Lower lobe of right lung (tissue), 2 donors: ENCODE results near the gene PGM3. TPM values are rescaled to one million over a fixed set of nuclear protein-coding genes. Genes with fewer than 3 reads are reported as not detected.
A peak's percentile ranks its signal among the peaks of the same experiment; 100 is the strongest.

Experiments used
- ATAC-seq, 2 donors: fragments of 200-7000 bp; cut with Tn5 transposase; one replicate each; pipeline ENCODE4 v1.9.1; 2020 to 2022; ENCODE audit warnings: mild to moderate bottlenecking in 2 of 2, moderate library complexity in 2 of 2
- DNase-seq: peaks from one replicate; pipeline ENCODE4 v3.0.0-alpha.2; 2020
- H3K27ac ChIP-seq: fragments of 200-600 bp; one replicate; pipeline ENCODE4 v1.8.0; 2022
- H3K27me3 ChIP-seq: fragments of 200-600 bp; one replicate; pipeline ENCODE4 v1.8.0; 2022; ENCODE audit warnings: low read depth
- H3K36me3 ChIP-seq: fragments of 200-600 bp; one replicate; pipeline ENCODE4 v1.8.0; 2022; ENCODE audit warnings: mild to moderate bottlenecking
- H3K4me1 ChIP-seq: fragments of 200-600 bp; one replicate; pipeline ENCODE4 v1.8.0; 2022
- H3K4me3 ChIP-seq: fragments of 200-600 bp; one replicate; pipeline ENCODE4 v1.8.0; 2022; ENCODE audit warnings: mild to moderate bottlenecking
- H3K9me3 ChIP-seq: fragments of 200-600 bp; one replicate; pipeline ENCODE4 v1.8.0; 2022
- CTCF ChIP-seq: fragments of 200-600 bp; IDR thresholded peaks from one replicate; pipeline ENCODE4 v1.8.0; 2022; ENCODE audit warnings: antibody characterized with exemption, mild to moderate bottlenecking
- intact Hi-C: fragments of 100-400 bp; cut with DNase I; formaldehyde crosslinking; loops from one replicate; pipeline ENCODE4 v1.11.0; 2022
- total RNA-seq: library from RNA; stranded (reverse); fragmentation: NEBNext Ultra II Directional; extraction: Animal tissue kit (Norgen Biotek cat#: 25700); gene quantifications from one replicate; pipeline ENCODE4 v1.2.1, GENCODE V29; 2021
- donor health status: DM: no; HTN: yes; CAD: no; lungs with severe emphysema.

Gene PGM3
- total RNA-seq, 1 donor from 2014 or later, result 34.9 TPM

- Histone ChIP-seq H3K9me3 (no peaks in the 10 kb centered on the region), H3K36me3 (no peaks in the 10 kb centered on the region), H3K27ac (no peak overlapping the region), H3K27me3 (no peaks in the 10 kb centered on the region), H3K4me1 (no peaks in the 10 kb centered on the region), H3K4me3 (no peak overlapping the region)
- intact Hi-C loops, result no loop called here
- ATAC-seq (no peak), DNase-seq (no peak)
- TF ChIP-seq CTCF, result no peak
Observed at GRCh38 chr6:83220121-83220520, 27.1 kb upstream of the PGM3 start.

- intact Hi-C loops, result no loop called here
- no peak for ATAC-seq
- H3K9me3 ChIP-seq, result no peaks in the 10 kb centered on the region
- no peak for TF ChIP-seq CTCF
- no peak overlapping the region for H3K4me3 ChIP-seq
- no peak for DNase-seq
- no peaks in the 10 kb centered on the region for H3K27me3 ChIP-seq
- H3K27ac ChIP-seq, result no peak overlapping the region
- H3K36me3 ChIP-seq, result no peaks in the 10 kb centered on the region
- no peaks in the 10 kb centered on the region for H3K4me1 ChIP-seq
Observed at GRCh38 chr6:83218646-83219045, 25.6 kb upstream of the PGM3 start.

- Histone ChIP-seq H3K4me3 (no peak overlapping the region), H3K27me3 (no peaks in the 10 kb centered on the region), H3K27ac (no peak overlapping the region), H3K9me3 (no peaks in the 10 kb centered on the region), H3K36me3 (no peaks in the 10 kb centered on the region), H3K4me1 (no peaks in the 10 kb centered on the region)
- no peak for TF ChIP-seq CTCF
- ATAC-seq (no peak), DNase-seq (no peak)
- intact Hi-C loops, result no loop called here
Observed at GRCh38 chr6:83216806-83217205, 23.7 kb upstream of the PGM3 start.

DNA sequence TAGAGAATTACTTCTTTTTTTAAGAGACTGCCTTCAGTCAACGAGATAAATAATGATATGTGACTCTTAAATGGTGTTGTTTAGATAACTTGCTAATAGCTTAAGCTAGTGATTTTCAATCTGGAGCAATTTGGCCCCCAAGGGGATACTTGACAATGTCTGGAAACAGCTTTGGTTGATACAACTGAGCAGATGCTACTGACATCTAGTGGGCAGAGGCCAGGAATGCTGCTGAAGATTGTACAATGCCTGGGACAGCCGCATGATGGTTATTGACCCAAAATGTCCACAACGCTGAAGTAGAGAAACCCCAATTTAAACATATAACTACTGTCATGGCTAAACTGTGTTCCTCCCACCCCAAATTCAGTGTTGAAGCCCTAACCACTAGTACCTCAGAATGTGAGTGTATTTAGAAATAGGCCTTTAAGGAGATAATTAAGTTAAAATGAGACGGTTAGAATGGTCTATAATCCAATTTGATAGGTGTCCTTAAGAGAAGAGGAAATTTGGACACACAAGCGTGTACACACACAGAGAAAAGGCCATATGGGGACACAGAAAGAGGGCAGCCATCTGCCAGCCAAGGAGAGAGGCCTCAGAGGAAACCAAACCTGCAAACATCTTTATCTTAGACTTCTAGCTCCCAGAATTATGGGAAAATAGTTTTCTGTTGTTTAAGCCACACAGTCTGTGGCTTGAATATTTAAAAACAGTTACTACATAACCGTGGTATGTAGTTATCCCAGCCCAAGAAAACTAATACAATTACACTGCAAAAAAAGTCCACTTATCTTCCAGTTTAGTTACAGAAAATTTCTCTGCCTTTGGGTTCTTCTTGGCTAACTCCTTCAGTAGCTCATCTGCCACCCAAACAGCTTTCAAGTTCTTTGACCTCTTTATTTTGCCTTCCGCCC lies 22.3 kb upstream of the PGM3 start:
- DNase-seq (no peak), ATAC-seq (peak; percentile 86 to 91)
- H3K4me3 ChIP-seq, result no peak overlapping the region
- H3K9me3 ChIP-seq, result no peaks in the 10 kb centered on the region
- H3K4me1 ChIP-seq, result no peaks in the 10 kb centered on the region
- TF ChIP-seq CTCF, result peak; percentile 85
- no peaks in the 10 kb centered on the region for H3K27me3 ChIP-seq
- intact Hi-C loops, result no loop called here
- H3K36me3 ChIP-seq, result no peaks in the 10 kb centered on the region
- no peak overlapping the region for H3K27ac ChIP-seq

GRCh38 chr6:83202031-83202430 lies 9.0 kb upstream of the PGM3 start:
- no peak for TF ChIP-seq CTCF
- no peak for DNase-seq
- intact Hi-C loops, result no loop called here
- no peak for ATAC-seq
- Histone ChIP-seq H3K4me1 (no peaks in the 10 kb centered on the region), H3K27ac (no peak overlapping the region), H3K9me3 (no peaks in the 10 kb centered on the region), H3K4me3 (no peak overlapping the region), H3K27me3 (no peaks in the 10 kb centered on the region), H3K36me3 (peaks cover 4% of the 10 kb centered on the region)
